Upper lobe of left lung (tissue), 6 donors: ENCODE data around the gene ZNF205. TPM values are rescaled to one million over a fixed set of nuclear protein-coding genes. Genes with fewer than 3 reads are reported as not detected.
"Not testable (repeated sequence)": the region's sequence is repeated elsewhere in the genome, so short reads cannot be mapped to it uniquely, and the experiment has no call there.

ENCODE experiments used
- ATAC-seq, 2 donors: fragments of 200-7000 bp; cut with Tn5 transposase; one replicate each; pipeline ENCODE4 v1.9.1; 2022; ENCODE audit warnings: mild to moderate bottlenecking in 2 of 2, moderate library complexity in 2 of 2; ENCODE audit not compliant: low FRiP score in 2 of 2
- DNase-seq, 2 donors: peaks; one replicate each; pipeline ENCODE4 v3.0.0-alpha.2; 2019 to 2020
- H3K27ac ChIP-seq, 4 donors: fragments of 200-600 bp; sonication (generic); one replicate each; pipeline ENCODE4 v1.5.1; 2016 to 2019
- H3K27me3 ChIP-seq, 4 donors: fragments of 200-600 bp; sonication (generic); one replicate each; pipeline ENCODE4 v1.5.1; 2017 to 2019
- H3K36me3 ChIP-seq, 4 donors: fragments of 200-600 bp; sonication (generic); one replicate each; pipeline ENCODE4 v1.5.1; 2016 to 2019
- H3K4me1 ChIP-seq, 4 donors: fragments of 200-600 bp; sonication (generic); one replicate each; pipeline ENCODE4 v1.5.1; 2018 to 2019
- H3K4me3 ChIP-seq, 4 donors: fragments of 200-600 bp; sonication (generic); one replicate each; pipeline ENCODE4 v1.5.1; 2017 to 2019; ENCODE audit warnings: mild to moderate bottlenecking in 2 of 4, moderate library complexity in 1 of 4
- H3K9me3 ChIP-seq, 4 donors: fragments of 200-600 bp; sonication (generic); one replicate each; pipeline ENCODE4 v1.5.1; 2018 to 2019
- CTCF ChIP-seq, 6 experiments: fragments of 450-650 bp in 4 of 6; fragments of 200-600 bp in 2 of 6; sonication (generic) in 2 of 6; IDR thresholded peaks; one replicate each; pipeline ENCODE4 v1.5.1; 2016 to 2019; ENCODE audit warnings: antibody characterized with exemption in 6 of 6
- EP300 ChIP-seq, 4 donors: sonication (generic); formaldehyde crosslinking; IDR thresholded peaks; one replicate each; pipeline ENCODE4 v1.5.1; 2017; ENCODE audit warnings: antibody characterized with exemption in 4 of 4, control low read depth in 2 of 4
- POLR2A ChIP-seq, 4 donors: fragments of 450-650 bp; IDR thresholded peaks; one replicate each; pipeline ENCODE4 v1.5.1; 2016 to 2017; ENCODE audit warnings: antibody characterized with exemption in 4 of 4, mild to moderate bottlenecking in 2 of 4
- POLR2AphosphoS5 ChIP-seq, 2 donors: sonication (generic); formaldehyde crosslinking; IDR thresholded peaks; one replicate each; pipeline ENCODE4 v1.5.1; 2017; ENCODE audit warnings: antibody characterized with exemption in 2 of 2
- WGBS, 2 donors: methylation state at CpG; one replicate each; pipeline ENCODE4 v1.1.5; 2017 to 2018; 5-methylcytosine and 5-hydroxymethylcytosine counted together
- total RNA-seq, 6 donors: library from RNA; depleted of rRNA in 4 of 6; stranded (reverse); fragments of >200 nt in 4 of 6; gene quantifications; one replicate each; pipeline versions ENCODE4 v1.1.0 to v1.2.1, GENCODE V29; 2016 to 2021
- donor health status: DM: no; HTN: no; CAD: no; lungs with moderate emphysema.
- donor health status: DM: no; HTN: yes; CAD: no; lungs with severe emphysema.

ZNF205 gene
- total RNA-seq, 6 donors from 2014 or later, result 13.8 to 25.2 (median 16.8) TPM

- WGBS, 2 donors, result 88% methylated on average over 8 to 14 of the region's 14 CpGs
Observed at GRCh38 chr16:3138823-3139426, 26.5 kb downstream of the ZNF205 start.

DNA sequence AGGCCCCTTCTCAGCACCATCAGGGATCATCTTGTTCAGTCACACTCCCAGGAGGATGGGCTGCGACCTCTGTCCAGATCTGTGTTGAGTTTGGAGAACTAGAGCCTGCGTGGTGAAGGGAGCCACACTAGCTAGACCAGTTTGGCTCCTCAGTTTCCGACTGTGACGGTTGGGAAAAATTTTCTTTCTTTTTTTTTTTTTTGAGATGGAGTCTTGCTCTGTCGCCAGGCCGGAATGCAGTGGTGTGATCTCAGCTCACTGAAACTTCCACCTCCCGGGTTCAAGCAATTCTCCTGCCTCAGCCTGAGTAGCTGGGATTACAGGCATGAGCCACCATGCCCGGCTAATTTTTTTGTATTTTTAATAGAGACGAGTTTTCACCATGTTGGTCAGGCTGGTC is 27.2 kb downstream of the ZNF205 start:
- H3K9me3 ChIP-seq, H3K27me3 ChIP-seq, DNase-seq, H3K27ac ChIP-seq, H3K4me3 ChIP-seq, H3K4me1 ChIP-seq, ATAC-seq: not testable (repeated sequence)
- H3K36me3 ChIP-seq, result peaks cover 3 to 47% (median 34%) of the 10 kb centered on the region in 4 donors
- WGBS, 2 donors, result 90 to 91% methylated on average over 9 of the region's 9 CpGs

More at GRCh38 chr16:3138823-3139426, 26.5 kb downstream of the ZNF205 start:
- Histone ChIP-seq H3K36me3 (peaks cover 3 to 47% (median 34%) of the 10 kb centered on the region in 4 donors), H3K4me3 (no peak overlapping the region), H3K27ac (no peak overlapping the region), H3K9me3 (no peaks in the 10 kb centered on the region), H3K27me3 (no peaks in the 10 kb centered on the region), H3K4me1 (peaks cover 7 to 12% (median 11%) of the 10 kb centered on the region in 4 donors)
- no peak for TF ChIP-seq EP300 (IDR thresholded peaks at IDR 0.05)
- TF ChIP-seq POLR2A (IDR thresholded peaks at IDR 0.05), result no peak
- no peak for ATAC-seq
- DNase-seq, result peak in 1 of 2 donors; percentile 72

DNA sequence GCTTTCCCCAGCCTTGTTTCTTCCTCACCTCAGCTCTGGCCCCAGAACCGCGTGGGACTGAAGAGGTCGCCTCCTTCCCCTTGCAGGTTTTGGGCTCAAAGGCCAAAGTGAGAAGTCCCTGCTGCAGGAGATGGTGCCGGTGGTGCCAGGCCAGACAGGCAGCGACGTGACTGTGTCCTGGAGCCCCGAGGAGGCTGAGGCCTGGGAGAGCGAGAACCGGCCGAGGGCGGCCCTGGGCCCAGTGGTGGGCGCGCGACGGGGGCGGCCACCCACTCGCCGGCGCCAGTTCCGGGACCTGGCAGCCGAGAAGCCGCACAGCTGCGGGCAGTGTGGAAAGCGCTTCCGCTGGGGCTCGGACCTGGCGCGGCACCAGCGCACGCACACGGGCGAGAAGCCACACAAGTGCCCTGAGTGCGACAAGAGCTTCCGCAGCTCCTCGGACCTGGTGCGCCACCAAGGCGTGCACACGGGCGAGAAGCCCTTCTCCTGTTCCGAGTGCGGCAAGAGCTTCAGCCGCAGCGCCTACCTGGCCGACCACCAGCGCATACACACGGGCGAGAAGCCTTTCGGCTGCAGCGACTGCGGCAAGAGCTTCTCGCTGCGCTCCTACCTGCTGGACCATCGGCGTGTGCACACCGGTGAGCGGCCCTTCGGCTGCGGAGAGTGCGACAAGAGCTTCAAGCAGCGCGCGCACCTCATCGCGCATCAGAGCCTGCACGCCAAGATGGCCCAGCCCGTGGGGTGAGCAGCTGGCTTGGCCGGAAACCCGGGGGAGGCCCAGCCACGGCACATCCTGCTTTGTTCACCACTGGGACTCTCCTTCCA is 28.4 kb downstream of the ZNF205 start:
- Histone ChIP-seq H3K36me3 (peaks cover 3 to 47% (median 34%) of the 10 kb centered on the region in 4 donors), H3K9me3 (no peaks in the 10 kb centered on the region), H3K4me3 (no peak overlapping the region), H3K27me3 (no peaks in the 10 kb centered on the region), H3K27ac (no peak overlapping the region), H3K4me1 (peaks cover 3 to 6% (median 4%) of the 10 kb centered on the region in 4 donors)
- ATAC-seq, result no peak
- DNase-seq, result peak in 1 of 2 donors; percentile 83
- TF ChIP-seq POLR2AphosphoS5 (IDR thresholded peaks at IDR 0.05), result no peak
- no peak for TF ChIP-seq POLR2A (IDR thresholded peaks at IDR 0.05)
- TF ChIP-seq EP300 (IDR thresholded peaks at IDR 0.05), result no peak
- TF ChIP-seq CTCF (IDR thresholded peaks at IDR 0.05), result no peak
- WGBS, 2 donors, result 93 to 96% methylated on average over 52 to 64 of the region's 69 CpGs

DNA sequence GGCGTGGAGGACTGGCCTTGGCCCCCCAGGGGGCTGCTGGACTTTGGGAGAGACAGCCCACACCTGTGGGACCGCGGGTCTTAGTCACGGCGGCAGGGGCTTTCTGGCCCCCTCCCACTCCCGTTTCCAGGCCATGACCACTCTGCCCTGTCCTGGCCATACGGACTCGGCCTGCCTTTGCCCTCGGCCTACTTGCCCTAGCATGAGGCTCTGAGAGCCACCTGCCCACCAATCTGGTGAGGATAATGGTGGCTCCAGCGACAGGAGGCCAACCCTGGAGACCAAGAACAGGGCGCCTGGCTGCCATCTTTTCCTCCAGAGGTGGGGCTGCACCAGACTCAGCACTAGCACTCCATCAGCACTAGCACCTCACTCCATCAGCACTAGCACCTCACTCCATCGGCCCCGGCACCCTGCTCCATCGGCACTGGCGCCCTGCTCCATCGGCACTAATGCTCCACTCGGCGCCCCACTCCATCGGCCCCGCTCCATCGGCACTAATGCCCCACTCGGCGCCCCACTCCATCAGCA is 29.5 kb downstream of the ZNF205 start:
- TF ChIP-seq POLR2AphosphoS5 (IDR thresholded peaks at IDR 0.05), result no peak
- no peak overlapping the region for H3K27ac ChIP-seq
- peaks cover 3 to 47% (median 34%) of the 10 kb centered on the region in 4 donors for H3K36me3 ChIP-seq
- no peaks in the 10 kb centered on the region for H3K27me3 ChIP-seq
- 97 to 98% methylated on average over 14 to 22 of the region's 23 CpGs for WGBS, 2 donors
- ATAC-seq (no peak), DNase-seq (peak in 1 of 2 donors; percentile 73)
- no peaks in the 10 kb centered on the region for H3K4me1 ChIP-seq
- H3K4me3 ChIP-seq, result no peak overlapping the region
- no peaks in the 10 kb centered on the region for H3K9me3 ChIP-seq

DNA sequence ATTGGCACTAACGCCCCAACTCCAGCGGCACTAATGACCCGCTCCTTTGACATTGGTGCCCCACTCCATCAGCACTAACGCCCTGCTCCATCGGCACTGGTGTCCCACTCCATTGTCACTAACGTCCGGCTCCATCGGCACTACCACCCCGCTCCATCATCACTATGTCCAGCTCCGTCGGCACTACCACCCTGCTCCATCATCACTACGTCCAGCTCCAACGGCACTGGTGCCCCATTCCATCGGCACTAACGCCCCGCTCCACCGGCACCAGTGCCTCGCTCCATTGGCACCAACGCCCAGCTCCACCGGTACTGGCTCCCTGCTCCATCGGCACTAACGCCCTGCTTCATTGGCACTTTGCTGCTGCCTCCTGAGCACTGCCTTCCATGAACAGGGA is 29.9 kb downstream of the ZNF205 start:
- WGBS, 2 donors, result 95 to 97% methylated on average over 22 of the region's 22 CpGs
- no peaks in the 10 kb centered on the region for H3K4me1 ChIP-seq
- no peak overlapping the region for H3K27ac ChIP-seq
- peak in 1 of 2 donors; percentile 59 for DNase-seq
- TF ChIP-seq CTCF (IDR thresholded peaks at IDR 0.05), result no peak
- no peak for TF ChIP-seq POLR2AphosphoS5 (IDR thresholded peaks at IDR 0.05)
- TF ChIP-seq POLR2A (IDR thresholded peaks at IDR 0.05), result no peak
- TF ChIP-seq EP300 (IDR thresholded peaks at IDR 0.05), result no peak
- peaks cover 3 to 47% (median 33%) of the 10 kb centered on the region in 4 donors for H3K36me3 ChIP-seq
- no peaks in the 10 kb centered on the region for H3K27me3 ChIP-seq
- no peaks in the 10 kb centered on the region for H3K9me3 ChIP-seq
- H3K4me3 ChIP-seq, result no peak overlapping the region
- no peak for ATAC-seq

DNA sequence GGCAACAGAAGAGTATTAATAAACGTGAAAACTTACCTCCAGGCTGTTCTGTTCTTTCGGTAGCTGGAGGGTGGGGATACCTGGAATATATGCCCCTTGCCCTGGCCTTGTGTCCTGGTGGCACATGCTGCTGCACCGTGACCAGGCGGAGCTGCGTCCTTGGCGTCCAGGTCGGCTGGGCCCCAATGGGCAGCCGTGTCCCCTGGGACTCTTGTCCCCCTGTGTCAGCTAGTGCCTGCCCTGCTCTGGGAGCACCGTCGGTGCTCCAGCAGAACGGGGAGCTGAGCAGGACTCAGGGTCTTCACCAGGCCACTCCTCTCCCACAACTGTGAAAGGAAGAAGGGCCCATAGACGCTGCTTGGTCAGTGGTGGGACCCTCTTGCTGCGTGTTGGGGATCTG is 30.4 kb downstream of the ZNF205 start:
- Histone ChIP-seq H3K9me3 (no peaks in the 10 kb centered on the region), H3K36me3 (peaks cover 0 to 47% (median 31%) of the 10 kb centered on the region in 4 donors), H3K4me3 (no peak overlapping the region), H3K27ac (no peak overlapping the region), H3K27me3 (no peaks in the 10 kb centered on the region), H3K4me1 (no peaks in the 10 kb centered on the region)
- DNase-seq (peak in 1 of 2 donors; percentile 73), ATAC-seq (no peak)
- no peak for TF ChIP-seq POLR2A (IDR thresholded peaks at IDR 0.05)
- no peak for TF ChIP-seq POLR2AphosphoS5 (IDR thresholded peaks at IDR 0.05)
- TF ChIP-seq EP300 (IDR thresholded peaks at IDR 0.05), result no peak
- TF ChIP-seq CTCF (IDR thresholded peaks at IDR 0.05), result no peak
- 93 to 95% methylated on average over 7 to 13 of the region's 13 CpGs for WGBS, 2 donors
